C1 segment of cervical spinal cord (tissue), 14 donors: ENCODE data around the gene POM121C.
"Not testable (repeated sequence)": the region's sequence is repeated elsewhere in the genome, so short reads cannot be mapped to it uniquely, and the experiment has no call there.

Experiments
- DNase-seq, 14 donors: peaks; one replicate each; lab custom pipeline; 2025; lab: John Stamatoyannopoulos, UW

POM121C gene

DNA sequence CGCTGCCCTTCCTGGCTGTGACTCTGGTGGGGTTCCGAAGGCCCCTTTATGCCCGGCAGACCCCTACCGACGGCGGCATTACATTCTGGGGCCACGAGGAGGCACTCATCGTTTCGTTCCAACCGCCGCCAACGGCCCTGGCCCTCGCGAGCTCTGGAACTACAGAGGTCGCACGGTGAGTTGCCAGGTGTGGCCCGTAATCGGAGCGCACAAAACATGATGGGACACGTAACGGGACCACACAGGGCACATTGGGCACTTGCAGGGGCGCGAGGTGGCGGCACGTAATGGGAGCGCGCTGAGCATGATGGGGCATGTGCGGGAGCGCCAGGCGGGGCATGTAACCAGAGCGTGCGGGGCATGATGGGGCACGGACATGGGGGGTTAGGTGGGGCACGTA is 90.8 kb downstream of the POM121C start, which contains the start of gene TRIM73:
TRIM73 (plus strand) TSS at position 301 of the 400 bp plus-strand sequence. CDS start 3,305 bp downstream, outside the sequence.
- not testable (repeated sequence) for DNase-seq

GRCh38 chr7:75393194-75393593 is 92.9 kb downstream of the POM121C start:
- DNase-seq: not testable (repeated sequence)

GRCh38 chr7:75374519-75375317 is 111.4 kb downstream of the POM121C start:
- not testable (repeated sequence) for DNase-seq

- not testable (repeated sequence) for DNase-seq
These were observed 112.0 kb downstream of the POM121C start for GRCh38 chr7:75374144-75374518.

GRCh38 chr7:75367313-75367712 is 118.8 kb downstream of the POM121C start:
- not testable (repeated sequence) for DNase-seq
